PFSK-1 (cell line): Measurements from ENCODE around the gene ADAM12.

Source experiments
- POLR2AphosphoS5 ChIP-seq: IDR thresholded peaks from 2 replicates; pipeline ENCODE4 v1.6.1; 2012; ENCODE audit warnings: low read depth, mild to moderate bottlenecking, control low read depth, low read length, moderate library complexity
- REST ChIP-seq, 2 experiments: IDR thresholded peaks; 2 replicates each; pipeline versions ENCODE4 v1.6.1 to v1.8.0; 2011 to 2012; ENCODE audit warnings: low read depth in 2 of 2, low read length in 2 of 2, control low read depth in 1 of 2, inconsistent platforms in 1 of 2, mild to moderate bottlenecking in 1 of 2, moderate library complexity in 1 of 2; ENCODE audit not compliant: insufficient read depth in 1 of 2
- SIN3A ChIP-seq: IDR thresholded peaks from 2 replicates; pipeline ENCODE4 v1.6.1; 2012; ENCODE audit warnings: mild to moderate bottlenecking, low read length, moderate library complexity, borderline replicate concordance; ENCODE audit not compliant: insufficient read depth

DNA sequence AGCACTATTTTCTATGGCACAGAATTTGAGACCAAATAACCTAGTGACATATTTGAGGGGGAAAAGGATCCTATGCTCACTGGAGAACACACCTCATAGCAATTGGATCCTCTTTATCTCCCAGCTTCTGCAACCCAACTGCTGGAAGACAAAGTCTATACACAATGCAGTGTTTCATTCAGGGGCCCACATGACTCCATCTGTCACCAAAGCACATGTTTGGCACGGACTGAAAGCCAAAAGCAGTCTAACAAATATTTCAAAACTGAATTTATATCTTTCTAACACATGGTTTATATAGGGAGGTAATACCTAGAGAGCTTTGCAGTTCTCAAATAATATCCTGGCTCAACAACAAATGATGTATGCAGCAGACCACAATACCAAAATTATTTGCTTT lies 39.2 kb downstream of the ADAM12 start:
- TF ChIP-seq REST (IDR thresholded peaks at IDR 0.05; ENCODE audit: insufficient read depth in 1 of 2, low read depth in 2 of 2, low read length in 2 of 2) (no peak), SIN3A (no peak), POLR2AphosphoS5 (no peak)
